Measurements from ENCODE around the gene ZCCHC10.
"Not testable (repeated sequence)": the region's sequence is repeated elsewhere in the genome, so short reads cannot be mapped to it uniquely, and the experiment has no call there.

Gene ZCCHC10

DNA sequence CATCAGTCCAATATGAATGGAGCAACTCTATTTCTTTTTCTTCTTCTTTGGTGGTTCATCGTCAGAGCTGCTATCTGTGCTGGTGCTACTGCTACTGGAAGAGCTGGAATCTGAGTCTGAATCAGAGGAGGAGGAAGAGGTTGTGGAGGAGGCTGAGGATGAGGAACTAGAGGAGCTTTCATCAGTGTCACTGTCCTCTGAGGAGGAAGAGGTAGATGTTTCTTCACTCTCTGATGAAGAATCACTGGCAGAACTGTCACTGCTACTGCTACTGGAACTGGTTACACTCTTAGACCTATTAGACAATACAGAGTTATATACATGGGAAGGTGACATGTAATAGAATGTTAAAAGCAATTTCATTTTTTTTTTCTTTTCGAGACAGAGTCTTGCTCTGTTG lies 27.8 kb downstream of the ZCCHC10 start:
- FAIRE-seq = no peak

DNA sequence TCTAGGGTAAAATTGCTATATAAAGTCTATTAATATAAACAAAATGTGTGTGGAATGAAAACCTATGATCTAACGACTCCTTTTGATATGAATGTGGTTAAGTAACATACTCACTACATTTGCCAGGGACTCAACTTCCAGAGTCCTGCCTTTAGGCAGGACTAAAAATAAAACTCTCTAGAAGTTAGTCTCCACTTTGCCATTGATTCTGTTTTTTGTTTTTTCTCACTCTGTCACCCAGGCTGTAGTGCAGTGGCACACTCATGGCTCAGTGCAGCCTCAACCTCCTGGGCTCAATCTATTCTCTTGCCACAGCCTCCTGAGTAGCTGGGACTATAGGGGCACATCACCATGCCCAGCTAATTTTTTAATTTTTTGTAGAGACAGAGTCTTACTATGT lies 30.0 kb downstream of the ZCCHC10 start:
- no peak for FAIRE-seq
- no peak for TF ChIP-seq TAF1 (IDR thresholded peaks at IDR 0.05; ENCODE audit: borderline replicate concordance, low read depth, low read length)
- no peak for DNase-seq (ENCODE audit: insufficient read length)

More for the DNA sequence above, 27.8 kb downstream of the ZCCHC10 start:
- TF ChIP-seq POLR2AphosphoS5 (IDR thresholded peaks at IDR 0.05; ENCODE audit: low read depth, low read length) (no peak), TAF1 (IDR thresholded peaks at IDR 0.05; ENCODE audit: borderline replicate concordance, low read depth, low read length) (no peak), POLR2A (IDR thresholded peaks at IDR 0.05; ENCODE audit: low read depth, low read length) (no peak)
- DNase-seq (ENCODE audit: insufficient read length) = no peak

GRCh38 chr5:132987531-132988408 lies 38.6 kb downstream of the ZCCHC10 start:
- no peak for DNase-seq (ENCODE audit: insufficient read length)
- no peak for TF ChIP-seq POLR2A (IDR thresholded peaks at IDR 0.05; ENCODE audit: low read depth, low read length)
- TF ChIP-seq TAF1 (IDR thresholded peaks at IDR 0.05; ENCODE audit: borderline replicate concordance, low read depth, low read length) = no peak
- no peak for TF ChIP-seq POLR2AphosphoS5 (IDR thresholded peaks at IDR 0.05; ENCODE audit: low read depth, low read length)
- no peak for FAIRE-seq

DNA sequence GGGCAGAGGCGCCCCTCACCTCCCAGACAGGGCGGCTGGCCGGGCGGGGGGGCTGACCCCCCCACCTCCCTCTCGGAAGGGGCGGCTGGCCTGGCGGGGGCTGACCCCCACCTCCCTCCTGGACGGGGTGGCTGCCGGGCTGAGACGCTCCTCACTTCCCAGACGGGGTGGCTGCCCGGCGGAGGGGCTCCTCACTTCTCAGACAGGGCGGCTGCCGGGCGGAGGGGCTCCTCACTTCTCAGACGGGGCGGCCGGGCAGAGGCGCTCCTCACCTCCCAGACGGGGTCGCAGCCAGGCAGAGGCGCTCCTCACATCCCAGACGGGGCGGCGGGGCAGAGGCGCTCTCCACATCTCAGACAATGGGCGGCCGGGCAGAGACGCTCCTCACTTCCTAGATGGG lies 43.4 kb downstream of the ZCCHC10 start:
- DNase-seq (ENCODE audit: insufficient read length); FAIRE-seq: not testable (repeated sequence)

DNA sequence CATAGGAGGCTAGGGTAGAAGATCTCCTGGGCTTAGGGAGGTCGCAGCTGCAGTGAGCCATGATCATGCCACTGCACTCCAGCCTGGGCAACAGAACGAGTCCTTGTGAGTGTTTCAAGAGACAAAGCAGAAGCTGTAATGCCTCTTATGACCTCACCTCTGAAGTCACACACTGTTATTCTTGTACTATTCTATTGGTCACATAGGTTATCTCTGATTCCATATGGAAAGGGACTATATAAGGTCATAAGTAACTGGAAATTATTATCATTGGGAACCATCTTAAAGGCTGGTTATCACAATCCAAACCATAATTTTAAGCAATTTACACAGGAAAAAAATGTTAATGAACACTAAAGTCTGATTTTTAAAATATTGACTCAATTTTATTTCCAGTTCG lies 45.1 kb downstream of the ZCCHC10 start:
- DNase-seq (ENCODE audit: insufficient read length) (no peak), FAIRE-seq (no peak)
- TF ChIP-seq POLR2AphosphoS5 (IDR thresholded peaks at IDR 0.05; ENCODE audit: low read depth, low read length) (no peak), POLR2A (IDR thresholded peaks at IDR 0.05; ENCODE audit: low read depth, low read length) (no peak), TAF1 (IDR thresholded peaks at IDR 0.05; ENCODE audit: borderline replicate concordance, low read depth, low read length) (no peak)

- DNase-seq (ENCODE audit: insufficient read length) (no peak), FAIRE-seq (no peak)
- no peak for TF ChIP-seq POLR2AphosphoS5 (IDR thresholded peaks at IDR 0.05; ENCODE audit: low read depth, low read length)
- TF ChIP-seq POLR2A (IDR thresholded peaks at IDR 0.05; ENCODE audit: low read depth, low read length) = no peak
- TF ChIP-seq TAF1 (IDR thresholded peaks at IDR 0.05; ENCODE audit: borderline replicate concordance, low read depth, low read length) = no peak
These were observed 46.4 kb downstream of the ZCCHC10 start for GRCh38 chr5:132979976-132980375.

GRCh38 chr5:132979367-132979940 lies 46.9 kb downstream of the ZCCHC10 start:
- no peak for DNase-seq (ENCODE audit: insufficient read length)
- FAIRE-seq = no peak
- TF ChIP-seq POLR2AphosphoS5 (IDR thresholded peaks at IDR 0.05; ENCODE audit: low read depth, low read length) (no peak), TAF1 (IDR thresholded peaks at IDR 0.05; ENCODE audit: borderline replicate concordance, low read depth, low read length) (no peak), POLR2A (IDR thresholded peaks at IDR 0.05; ENCODE audit: low read depth, low read length) (no peak)

GRCh38 chr5:132976852-132977251 lies 49.5 kb downstream of the ZCCHC10 start:
- no peak for FAIRE-seq

DNA sequence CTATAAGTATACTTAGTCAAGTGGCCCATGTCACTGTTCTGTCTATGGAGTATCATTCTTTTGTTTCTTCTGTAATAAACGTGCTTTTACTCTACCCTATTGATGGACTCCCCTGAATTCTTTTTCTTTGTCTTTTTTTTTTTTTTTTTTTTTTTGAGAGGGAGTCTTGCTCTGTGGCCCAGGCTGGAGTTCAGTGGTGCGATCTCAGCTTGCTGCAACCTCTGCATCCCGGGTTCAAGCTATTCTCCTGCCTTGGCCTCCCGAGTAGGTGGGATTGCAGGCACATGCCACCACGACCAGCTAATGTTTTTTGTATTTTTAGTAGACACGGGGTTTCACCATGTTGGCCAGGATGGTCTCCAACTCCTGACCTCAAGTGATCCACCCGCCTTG lies 53.9 kb downstream of the ZCCHC10 start:
- not testable (repeated sequence) for DNase-seq (ENCODE audit: insufficient read length); FAIRE-seq

More at GRCh38 chr5:132976852-132977251, 49.5 kb downstream of the ZCCHC10 start:
- no peak for TF ChIP-seq POLR2A (IDR thresholded peaks at IDR 0.05; ENCODE audit: low read depth, low read length)
- TF ChIP-seq POLR2AphosphoS5 (IDR thresholded peaks at IDR 0.05; ENCODE audit: low read depth, low read length) = no peak
- no peak for TF ChIP-seq TAF1 (IDR thresholded peaks at IDR 0.05; ENCODE audit: borderline replicate concordance, low read depth, low read length)
- DNase-seq (ENCODE audit: insufficient read length) = no peak

GRCh38 chr5:132971483-132972435 lies 54.6 kb downstream of the ZCCHC10 start:
- DNase-seq (ENCODE audit: insufficient read length) (no peak), FAIRE-seq (no peak)
- no peak for TF ChIP-seq POLR2AphosphoS5 (IDR thresholded peaks at IDR 0.05; ENCODE audit: low read depth, low read length)
- no peak for TF ChIP-seq TAF1 (IDR thresholded peaks at IDR 0.05; ENCODE audit: borderline replicate concordance, low read depth, low read length)
- TF ChIP-seq POLR2A (IDR thresholded peaks at IDR 0.05; ENCODE audit: low read depth, low read length) = no peak

- no peak for DNase-seq (ENCODE audit: insufficient read length)
- FAIRE-seq = no peak
- TF ChIP-seq POLR2A (IDR thresholded peaks at IDR 0.05; ENCODE audit: low read depth, low read length) = no peak
- no peak for TF ChIP-seq POLR2AphosphoS5 (IDR thresholded peaks at IDR 0.05; ENCODE audit: low read depth, low read length)
- no peak for TF ChIP-seq TAF1 (IDR thresholded peaks at IDR 0.05; ENCODE audit: borderline replicate concordance, low read depth, low read length)
These were observed 61.2 kb downstream of the ZCCHC10 start for GRCh38 chr5:132965120-132965519.

Data from GM12892 (cell line).